ENCODE results near the gene NUDT6. TPM values are rescaled to one million over a fixed set of nuclear protein-coding genes. Genes with fewer than 3 reads are reported as not detected.

Gene NUDT6
- total RNA-seq, 4 donors from 2014 or later, result 6.3 to 24.8 (median 13.9) TPM

DNA sequence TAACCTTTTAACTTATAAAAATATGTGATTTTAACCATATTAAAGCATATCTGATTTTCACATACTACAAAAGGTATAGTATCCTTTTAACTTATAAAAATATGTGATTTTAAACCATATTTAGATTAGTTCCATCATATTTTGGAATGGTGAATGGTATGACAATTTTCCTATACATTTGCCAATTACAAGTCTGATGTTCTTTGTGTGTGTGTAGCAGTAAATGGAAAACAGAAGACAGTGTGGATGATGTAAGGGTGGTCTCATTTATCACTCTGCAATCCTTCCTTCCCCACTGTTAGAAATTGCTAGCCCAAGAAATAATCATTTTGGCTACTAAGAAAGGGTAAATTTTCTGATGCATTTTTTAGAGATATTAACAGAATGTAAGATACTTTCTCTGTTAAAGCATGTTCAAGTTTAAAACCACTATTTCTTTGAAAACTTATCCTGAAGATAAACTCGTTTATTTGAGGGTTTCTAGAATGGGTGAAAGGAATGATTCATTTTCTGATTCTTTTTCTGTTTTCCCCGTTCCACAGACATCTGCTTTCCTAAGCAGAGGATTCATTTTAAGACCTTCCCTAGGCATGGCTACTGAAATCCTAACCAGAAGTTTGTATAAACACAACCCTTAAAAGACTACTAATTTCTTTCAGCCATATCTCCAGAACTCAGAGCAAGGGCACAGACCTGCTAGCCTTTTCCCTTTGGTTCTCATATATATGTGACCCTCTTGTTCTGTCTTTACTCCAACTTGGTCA lies 21.0 kb downstream of the NUDT6 start:
- 83 to 90% methylated on average over 2 of the region's 2 CpGs for WGBS, 2 donors
- TF ChIP-seq POLR2A (IDR thresholded peaks at IDR 0.05), result no peak
- TF ChIP-seq, protein P1, sequence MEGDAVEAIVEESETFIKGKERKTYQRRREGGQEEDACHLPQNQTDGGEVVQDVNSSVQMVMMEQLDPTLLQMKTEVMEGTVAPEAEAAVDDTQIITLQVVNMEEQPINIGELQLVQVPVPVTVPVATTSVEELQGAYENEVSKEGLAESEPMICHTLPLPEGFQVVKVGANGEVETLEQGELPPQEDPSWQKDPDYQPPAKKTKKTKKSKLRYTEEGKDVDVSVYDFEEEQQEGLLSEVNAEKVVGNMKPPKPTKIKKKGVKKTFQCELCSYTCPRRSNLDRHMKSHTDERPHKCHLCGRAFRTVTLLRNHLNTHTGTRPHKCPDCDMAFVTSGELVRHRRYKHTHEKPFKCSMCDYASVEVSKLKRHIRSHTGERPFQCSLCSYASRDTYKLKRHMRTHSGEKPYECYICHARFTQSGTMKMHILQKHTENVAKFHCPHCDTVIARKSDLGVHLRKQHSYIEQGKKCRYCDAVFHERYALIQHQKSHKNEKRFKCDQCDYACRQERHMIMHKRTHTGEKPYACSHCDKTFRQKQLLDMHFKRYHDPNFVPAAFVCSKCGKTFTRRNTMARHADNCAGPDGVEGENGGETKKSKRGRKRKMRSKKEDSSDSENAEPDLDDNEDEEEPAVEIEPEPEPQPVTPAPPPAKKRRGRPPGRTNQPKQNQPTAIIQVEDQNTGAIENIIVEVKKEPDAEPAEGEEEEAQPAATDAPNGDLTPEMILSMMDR (IDR thresholded peaks at IDR 0.05), result no peak

DNA sequence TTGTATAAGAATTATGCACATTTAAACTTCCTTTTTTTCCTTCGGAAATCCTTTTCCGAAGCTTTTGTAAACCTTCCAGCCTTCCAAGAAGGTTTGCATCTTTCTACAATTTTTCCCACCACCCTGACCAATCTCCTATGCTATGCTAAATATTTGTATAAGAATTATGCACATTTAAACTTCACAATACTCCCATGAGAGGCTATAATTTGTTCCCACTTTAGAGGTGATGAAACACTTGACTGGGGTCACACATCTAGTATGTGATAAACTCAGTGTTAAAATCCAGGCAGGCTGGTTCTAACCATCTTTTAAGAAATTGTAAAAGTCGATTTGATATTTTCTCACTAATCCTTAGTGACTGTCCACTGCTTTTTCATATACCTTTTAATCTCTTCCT lies 22.1 kb downstream of the NUDT6 start:
- no peaks in the 10 kb centered on the region for H3K9me3 ChIP-seq
- 89% methylated on average over 3 of the region's 3 CpGs for WGBS, 2 donors
- intact Hi-C loops (cut with DNase I), result no loop called here

More for the DNA sequence above, 21.0 kb downstream of the NUDT6 start:
- Histone ChIP-seq H3K27me3 (no peaks in the 10 kb centered on the region), H3K4me1 (peaks cover 8% of the 10 kb centered on the region in 2 donors), H3K27ac (no peak overlapping the region), H3K9me3 (no peaks in the 10 kb centered on the region), H3K36me3 (no peaks in the 10 kb centered on the region), H3K4me3 (replicated peaks in 1 of 3) (no peak overlapping the region)
- intact Hi-C loops (cut with DNase I), result no loop called here
- DNase-seq, result no peak

DNA sequence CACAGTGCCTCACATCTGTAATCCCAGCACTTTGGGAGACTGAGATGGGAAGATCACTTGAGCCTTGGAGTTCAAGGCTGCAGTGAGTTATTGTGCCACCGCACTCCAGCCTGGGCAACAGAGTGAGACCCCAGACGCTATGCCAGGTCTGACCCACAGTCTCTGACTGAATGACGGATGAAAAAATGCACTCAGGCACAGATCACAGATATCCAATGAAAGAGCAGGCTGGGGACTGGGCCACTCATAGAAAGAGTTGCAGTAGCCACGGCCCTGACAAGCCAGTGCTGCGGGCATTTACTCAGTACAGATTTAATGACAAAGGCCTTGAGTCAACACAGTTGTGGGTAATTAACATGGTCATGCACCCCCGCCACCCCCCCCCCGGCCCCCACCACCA lies 22.7 kb downstream of the NUDT6 start:
- WGBS, 2 donors, result 97 to 98% methylated on average over 6 to 7 of the region's 7 CpGs
- Histone ChIP-seq H3K27ac (no peak overlapping the region), H3K4me3 (replicated peaks in 1 of 3) (no peak overlapping the region), H3K9me3 (no peaks in the 10 kb centered on the region), H3K36me3 (no peaks in the 10 kb centered on the region), H3K4me1 (peaks cover 8% of the 10 kb centered on the region in 2 donors), H3K27me3 (no peaks in the 10 kb centered on the region)
- DNase-seq, result no peak
- no peak for TF ChIP-seq POLR2A (IDR thresholded peaks at IDR 0.05)
- TF ChIP-seq, protein P1 (IDR thresholded peaks at IDR 0.05), result no peak
- intact Hi-C loops (cut with DNase I), result no loop called here

More for the DNA sequence above, 22.1 kb downstream of the NUDT6 start:
- TF ChIP-seq, protein P1 (IDR thresholded peaks at IDR 0.05), result no peak
- TF ChIP-seq POLR2A (IDR thresholded peaks at IDR 0.05), result no peak
- Histone ChIP-seq H3K36me3 (no peaks in the 10 kb centered on the region), H3K27ac (no peak overlapping the region), H3K27me3 (no peaks in the 10 kb centered on the region), H3K4me1 (peaks cover 8% of the 10 kb centered on the region in 2 donors), H3K4me3 (replicated peaks in 1 of 3) (no peak overlapping the region)
- DNase-seq, result no peak

DNA sequence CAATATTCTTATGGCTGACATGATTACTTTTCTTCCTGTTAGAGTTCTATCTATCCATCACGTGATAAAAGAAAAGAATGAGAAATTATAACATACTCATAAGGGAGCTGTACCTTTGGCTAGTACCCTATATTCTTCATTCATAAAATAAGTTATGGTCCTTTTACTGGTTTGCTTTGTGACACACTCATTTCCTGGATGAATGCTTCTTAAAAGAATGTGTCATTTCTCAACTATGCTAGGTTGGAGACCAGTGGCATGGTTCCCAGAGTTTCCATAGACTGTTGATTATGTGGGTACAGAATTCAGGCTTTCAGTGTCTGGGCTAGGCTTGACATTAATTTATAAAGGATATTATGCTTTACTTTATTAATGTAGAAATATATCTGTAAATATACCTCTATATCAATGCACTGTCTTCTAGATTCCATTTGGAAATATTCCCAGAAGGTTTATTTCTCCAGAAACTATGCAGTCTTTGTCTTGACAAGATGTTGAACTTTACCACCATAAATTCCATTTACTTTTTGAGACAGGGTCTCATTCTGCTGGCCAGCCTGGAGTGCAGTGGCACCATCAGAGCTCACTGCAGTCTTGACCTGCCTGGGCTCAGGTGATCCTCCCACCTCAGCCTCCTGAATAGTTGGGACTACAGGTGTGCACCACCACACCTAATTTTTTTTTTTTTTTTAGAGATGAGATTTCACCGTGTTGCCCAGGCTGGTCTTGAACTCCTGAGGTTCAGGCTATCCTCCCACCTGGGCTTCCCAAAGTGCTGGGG lies 23.8 kb downstream of the NUDT6 start:
- no peaks in the 10 kb centered on the region for H3K27me3 ChIP-seq
- peak overlapping the region in 1 of 3 donors; percentile 29 for H3K27ac ChIP-seq
- intact Hi-C loops (cut with DNase I), result no loop called here
- 93 to 95% methylated on average over 2 of the region's 2 CpGs for WGBS, 2 donors
- TF ChIP-seq POLR2A (IDR thresholded peaks at IDR 0.05), result no peak
- TF ChIP-seq, protein P1 (IDR thresholded peaks at IDR 0.05), result no peak
- no peaks in the 10 kb centered on the region for H3K9me3 ChIP-seq
- DNase-seq, result peak; percentile 52 to 71
- H3K36me3 ChIP-seq, result no peaks in the 10 kb centered on the region
- H3K4me1 ChIP-seq, result peaks cover 8% of the 10 kb centered on the region in 2 donors
- no peak overlapping the region for H3K4me3 ChIP-seq (replicated peaks in 1 of 3)

DNA sequence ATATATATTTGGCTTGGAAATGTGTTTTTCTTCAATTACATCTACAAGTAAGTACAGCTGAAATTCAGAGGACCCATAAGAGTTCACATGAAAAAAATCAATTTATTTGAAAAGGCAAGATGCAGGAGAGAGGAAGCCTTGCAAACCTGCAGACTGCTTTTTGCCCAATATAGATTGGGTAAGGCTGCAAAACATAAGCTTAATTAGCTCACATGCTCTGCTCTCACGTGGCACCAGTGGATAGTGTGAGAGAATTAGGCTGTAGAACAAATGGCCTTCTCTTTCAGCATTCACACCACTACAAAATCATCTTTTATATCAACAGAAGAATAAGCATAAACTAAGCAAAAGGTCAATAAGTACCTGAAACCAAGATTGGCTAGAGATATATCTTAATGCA lies 26.1 kb downstream of the NUDT6 start:
- TF ChIP-seq, protein P1 (IDR thresholded peaks at IDR 0.05), result no peak
- no peak for TF ChIP-seq POLR2A (IDR thresholded peaks at IDR 0.05)
- Histone ChIP-seq H3K27me3 (no peaks in the 10 kb centered on the region), H3K9me3 (no peaks in the 10 kb centered on the region), H3K4me3 (replicated peaks in 1 of 3) (no peak overlapping the region), H3K27ac (no peak overlapping the region), H3K4me1 (peaks cover 8% of the 10 kb centered on the region in 2 donors), H3K36me3 (peaks cover 0 to 3% of the 10 kb centered on the region in 2 donors)
- intact Hi-C loops (cut with DNase I), result no loop called here
- 94 to 97% methylated on average over 1 of the region's 1 CpG for WGBS, 2 donors
- no peak for DNase-seq

All from thyroid gland (tissue), 4 donors.